Mesenchymal stem cell (in vitro differentiated cells and primary cell): ENCODE data around the gene RALY. TPM values are rescaled to one million over a fixed set of nuclear protein-coding genes. Genes with fewer than 3 reads are reported as not detected.

Source experiments
- small RNA-seq: library from polyadenylated mRNA; stranded (forward); fragments of <200 nt; extraction: miRNeasy Mini kit (QIAGEN cat#:217004); gene quantifications from one replicate; pipeline ENCODE3, GENCODE V24; 2013; ENCODE audit warnings: low read depth

The RALY gene

Small RNA genes lying within 50 kb of the gene (small RNA-seq; reads per million reads assigned to genes)
- not detected for gene MIR4755
